HepG2 (cell line): ENCODE measurements around the gene FOXN3. TPM values are rescaled to one million over a fixed set of nuclear protein-coding genes. Genes with fewer than 3 reads are reported as not detected.

Experiments
- BRCA1 ChIP-seq: sonication (generic); formaldehyde crosslinking; IDR thresholded peaks from 2 replicates; pipeline ENCODE4 v1.4.0; 2020; ENCODE audit warnings: missing genetic modification reagents
- CCDC6 ChIP-seq: sonication (generic); formaldehyde crosslinking; IDR thresholded peaks from 2 replicates; pipeline ENCODE4 v1.8.1; 2022; ENCODE audit warnings: mild to moderate bottlenecking, missing genetic modification reagents, moderate library complexity
- ETV5 ChIP-seq: IDR thresholded peaks from 2 replicates; pipeline ENCODE4 v1.6.1; 2018; ENCODE audit warnings: missing biosample characterization, missing genetic modification reagents, inconsistent platforms, borderline replicate concordance
- GTF2F1 ChIP-seq: fragments of 150-350 bp; IDR thresholded peaks from 2 replicates; pipeline ENCODE4 v1.6.1; 2014; ENCODE audit warnings: low read length
- JUNB ChIP-seq: sonication (generic); formaldehyde crosslinking; IDR thresholded peaks from 2 replicates; pipeline ENCODE4 v1.8.0; 2022; ENCODE audit warnings: missing genetic modification reagents, mild to moderate bottlenecking, borderline replicate concordance
- MED13 ChIP-seq: sonication (generic); formaldehyde crosslinking; IDR thresholded peaks from 2 replicates; pipeline ENCODE4 v1.5.0; 2020; ENCODE audit warnings: missing genetic modification reagents
- MEF2D ChIP-seq: sonication (generic); formaldehyde crosslinking; IDR thresholded peaks from 2 replicates; pipeline ENCODE4 v1.5.1; 2020; ENCODE audit warnings: mild to moderate bottlenecking, missing genetic modification reagents
- MIER3 ChIP-seq: IDR thresholded peaks from 2 replicates; pipeline ENCODE4 v1.6.1; 2016; ENCODE audit warnings: missing compliant biosample characterization, borderline replicate concordance
- PHB2 ChIP-seq: fragments of 450-650 bp; IDR thresholded peaks from 2 replicates; pipeline ENCODE4 v1.6.1; 2018; ENCODE audit not compliant: partially characterized antibody
- POLR2A ChIP-seq, 2 experiments: IDR thresholded peaks; 2 replicates each; pipeline ENCODE4 v1.6.1; 2011; ENCODE audit warnings: low read depth in 2 of 2, low read length in 2 of 2, mild to moderate bottlenecking in 1 of 2, moderate library complexity in 1 of 2; ENCODE audit not compliant: insufficient read depth in 1 of 2
- PPARG ChIP-seq: conservative IDR thresholded peaks from 2 replicates; pipeline ENCODE4 v1.6.1; 2016; ENCODE audit warnings: missing biosample characterization, missing genetic modification reagents
- SETDB1 ChIP-seq: sonication (generic); formaldehyde crosslinking; IDR thresholded peaks from 2 replicates; pipeline ENCODE4 v1.5.1; 2020; ENCODE audit warnings: missing genetic modification reagents, mild to moderate bottlenecking, borderline replicate concordance
- SIX1 ChIP-seq: sonication (generic); formaldehyde crosslinking; IDR thresholded peaks from 2 replicates; pipeline ENCODE4 v1.4.0; 2020; ENCODE audit warnings: missing genetic modification reagents, borderline replicate concordance
- SMARCE1 ChIP-seq: fragments of 450-650 bp; IDR thresholded peaks from 2 replicates; pipeline ENCODE4 v1.6.1; 2017; ENCODE audit warnings: borderline replicate concordance
- SMC3 ChIP-seq: IDR thresholded peaks from 2 replicates; pipeline ENCODE4 v1.6.1; 2011; ENCODE audit warnings: low read length, improper control_type of control experiment
- SP4 ChIP-seq: sonication (generic); formaldehyde crosslinking; IDR thresholded peaks from 2 replicates; pipeline ENCODE4 v1.8.1; 2023; ENCODE audit warnings: mild to moderate bottlenecking, missing genetic modification reagents
- ZNF292 ChIP-seq: sonication (generic); formaldehyde crosslinking; IDR thresholded peaks from 2 replicates; pipeline ENCODE4 v1.8.1; 2022; ENCODE audit warnings: mild to moderate bottlenecking, low read depth, missing genetic modification reagents, borderline replicate concordance
- ZNF550 ChIP-seq: sonication (generic); formaldehyde crosslinking; IDR thresholded peaks from 2 replicates; pipeline ENCODE4 v1.4.0; 2020; ENCODE audit warnings: mild to moderate bottlenecking, missing genetic modification reagents, borderline replicate concordance
- ZNF652 ChIP-seq: IDR thresholded peaks from 2 replicates; pipeline ENCODE4 v1.6.1; 2016; ENCODE audit warnings: low read depth, borderline replicate concordance
- ZNF768 ChIP-seq: sonication (generic); formaldehyde crosslinking; IDR thresholded peaks from 2 replicates; pipeline ENCODE4 v1.4.0; 2020; ENCODE audit warnings: missing genetic modification reagents
- polyA plus RNA-seq, 8 experiments: library from polyadenylated mRNA; depleted of rRNA in 3 of 8; stranded (reverse) in 7 of 8; unstranded in 1 of 8; fragments of >200 nt; fragmentation: Illumina TruSeq in 4 of 8; extraction: Trizol in 4 of 8; gene quantifications; 2 replicates each; pipeline versions ENCODE4 v1.2.1 to v1.2.3, GENCODE V29; 2011 to 2016; ENCODE audit warnings: low read depth in 4 of 8, missing spikeins in 1 of 8, mixed read lengths in 1 of 8; ENCODE audit not compliant: insufficient read depth in 1 of 8
- total RNA-seq, 5 experiments: library from RNA; depleted of rRNA; stranded (reverse); fragments of >200 nt; fragmentation: Illumina TruSeq; extraction: Trizol; gene quantifications; 2 replicates each; pipeline ENCODE4 v1.2.3, GENCODE V29; 2016; ENCODE audit warnings: low read depth in 1 of 5
- TF ChIP-seq, protein P1 (sequence below), 2 experiments: sonication (generic) in 1 of 2; formaldehyde crosslinking in 1 of 2; IDR thresholded peaks; 2 replicates each; pipeline versions ENCODE4 v1.5.1 to v1.6.1; 2011 to 2020; ENCODE audit warnings: borderline replicate concordance in 1 of 2, low read depth in 1 of 2, low read length in 1 of 2, mild to moderate bottlenecking in 1 of 2, missing genetic modification reagents in 1 of 2, moderate library complexity in 1 of 2
- TF ChIP-seq, protein P2 (sequence below): sonication (generic); formaldehyde crosslinking; IDR thresholded peaks from 2 replicates; pipeline ENCODE4 v1.4.0; 2020; ENCODE audit warnings: missing genetic modification reagents
- TF ChIP-seq, protein P3 (sequence below): sonication (generic); formaldehyde crosslinking; IDR thresholded peaks from 2 replicates; pipeline ENCODE4 v1.4.0; 2020; ENCODE audit warnings: missing genetic modification reagents

Gene FOXN3
- total and polyA plus RNA-seq, 2 of the 13 experiments (the other 11 are each of a cell fraction or from before 2014, with no cell fraction given) = 32.4 to 70.2 TPM

DNA sequence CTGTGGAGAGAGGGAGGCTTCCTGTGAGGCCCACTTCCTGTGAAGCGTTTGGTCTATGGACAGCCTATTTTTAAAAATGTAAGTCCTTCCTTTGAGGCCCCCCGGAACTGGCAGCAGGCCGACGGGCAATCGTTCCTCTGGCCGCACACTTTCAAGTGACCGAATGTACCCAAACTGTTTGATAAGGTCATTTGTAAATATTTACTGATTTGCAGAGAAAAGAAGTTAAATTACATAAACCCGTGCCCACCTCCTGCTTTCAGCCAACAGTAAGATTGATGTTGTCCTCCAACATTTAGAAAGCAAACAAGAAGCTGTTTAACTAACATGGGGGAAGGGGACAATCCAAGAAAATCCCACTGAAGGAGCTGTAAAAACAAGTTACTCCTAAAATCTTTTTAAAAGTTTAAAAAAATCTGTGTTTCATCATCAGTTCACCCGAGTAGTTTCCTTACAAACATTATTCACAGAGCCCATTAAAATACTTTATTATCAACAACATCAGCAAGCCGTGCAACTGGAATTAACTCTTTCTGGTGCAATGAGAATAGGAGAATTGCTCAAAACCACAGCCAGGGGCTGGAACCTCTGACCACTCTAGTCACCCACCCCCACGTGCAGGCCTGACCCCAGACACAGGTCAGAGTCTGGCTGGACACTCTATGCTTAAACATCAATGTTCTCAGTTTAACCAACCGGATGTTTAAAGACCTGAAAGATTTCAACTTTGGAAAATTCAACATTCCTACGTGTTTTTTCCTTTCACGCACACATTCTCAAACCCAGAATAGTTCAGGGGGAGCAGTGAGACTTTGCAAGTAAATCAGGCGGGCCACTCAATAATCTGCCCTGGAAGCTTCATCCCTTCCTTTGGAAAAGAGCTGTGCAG lies 65.3 kb downstream of the FOXN3 start (continued):
- peak; percentile 75 for TF ChIP-seq PPARG (CRISPR knock-in tag)
- peak; percentile 100 for TF ChIP-seq ETV5
- peak; percentile 97 for TF ChIP-seq ZNF652 (CRISPR knock-in tag)
- no peak for TF ChIP-seq POLR2A (IDR thresholded peaks at IDR 0.05; ENCODE audit: insufficient read depth in 1 of 2, low read depth in 2 of 2, low read length in 2 of 2)
- peak; percentile 69; the same call in 1 of the 2 replicates for TF ChIP-seq JUNB (CRISPR knock-in tag)
- TF ChIP-seq, protein P1, sequence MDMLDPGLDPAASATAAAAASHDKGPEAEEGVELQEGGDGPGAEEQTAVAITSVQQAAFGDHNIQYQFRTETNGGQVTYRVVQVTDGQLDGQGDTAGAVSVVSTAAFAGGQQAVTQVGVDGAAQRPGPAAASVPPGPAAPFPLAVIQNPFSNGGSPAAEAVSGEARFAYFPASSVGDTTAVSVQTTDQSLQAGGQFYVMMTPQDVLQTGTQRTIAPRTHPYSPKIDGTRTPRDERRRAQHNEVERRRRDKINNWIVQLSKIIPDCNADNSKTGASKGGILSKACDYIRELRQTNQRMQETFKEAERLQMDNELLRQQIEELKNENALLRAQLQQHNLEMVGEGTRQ (IDR thresholded peaks at IDR 0.05; ENCODE audit: low read depth, low read length) = peak; percentile 37; the same call in 1 of the 2 replicates
- TF ChIP-seq, protein P1 (CRISPR knock-in tag; IDR thresholded peaks at IDR 0.05; ENCODE audit: borderline replicate concordance) = no peak; the same call in 1 of the 2 replicates
- TF ChIP-seq PHB2 = no peak
- no peak for TF ChIP-seq ZNF768
- TF ChIP-seq MED13 (CRISPR knock-in tag) = peak; percentile 97; the same call in 1 of the 2 replicates
- 0 out of 2 replicates have a peak, but pooled peaks have one; percentile 72 for TF ChIP-seq CCDC6 (CRISPR knock-in tag)
- peak; percentile 70; the same call in 1 of the 2 replicates for TF ChIP-seq MIER3 (CRISPR knock-in tag)
- peak; percentile 17; the same call in 1 of the 2 replicates for TF ChIP-seq SMC3
- no peak for TF ChIP-seq SMARCE1
- no peak for TF ChIP-seq BRCA1 (CRISPR knock-in tag)
- TF ChIP-seq ZNF292 (CRISPR knock-in tag) = peak; percentile 47; the same call in 1 of the 2 replicates
- no peak for TF ChIP-seq SETDB1 (CRISPR knock-in tag)
- no peak for TF ChIP-seq ZNF550
- TF ChIP-seq SP4 (CRISPR knock-in tag) = 0 out of 2 replicates have a peak, but pooled peaks have one; percentile 12
- TF ChIP-seq SIX1 (CRISPR knock-in tag) = peak; percentile 96
- TF ChIP-seq GTF2F1 = no peak
- TF ChIP-seq, protein P2, sequence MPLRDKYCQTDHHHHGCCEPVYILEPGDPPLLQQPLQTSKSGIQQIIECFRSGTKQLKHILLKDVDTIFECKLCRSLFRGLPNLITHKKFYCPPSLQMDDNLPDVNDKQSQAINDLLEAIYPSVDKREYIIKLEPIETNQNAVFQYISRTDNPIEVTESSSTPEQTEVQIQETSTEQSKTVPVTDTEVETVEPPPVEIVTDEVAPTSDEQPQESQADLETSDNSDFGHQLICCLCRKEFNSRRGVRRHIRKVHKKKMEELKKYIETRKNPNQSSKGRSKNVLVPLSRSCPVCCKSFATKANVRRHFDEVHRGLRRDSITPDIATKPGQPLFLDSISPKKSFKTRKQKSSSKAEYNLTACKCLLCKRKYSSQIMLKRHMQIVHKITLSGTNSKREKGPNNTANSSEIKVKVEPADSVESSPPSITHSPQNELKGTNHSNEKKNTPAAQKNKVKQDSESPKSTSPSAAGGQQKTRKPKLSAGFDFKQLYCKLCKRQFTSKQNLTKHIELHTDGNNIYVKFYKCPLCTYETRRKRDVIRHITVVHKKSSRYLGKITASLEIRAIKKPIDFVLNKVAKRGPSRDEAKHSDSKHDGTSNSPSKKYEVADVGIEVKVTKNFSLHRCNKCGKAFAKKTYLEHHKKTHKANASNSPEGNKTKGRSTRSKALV (CRISPR knock-in tag) = no peak
- TF ChIP-seq MEF2D = peak; percentile 99
- TF ChIP-seq, protein P3, sequence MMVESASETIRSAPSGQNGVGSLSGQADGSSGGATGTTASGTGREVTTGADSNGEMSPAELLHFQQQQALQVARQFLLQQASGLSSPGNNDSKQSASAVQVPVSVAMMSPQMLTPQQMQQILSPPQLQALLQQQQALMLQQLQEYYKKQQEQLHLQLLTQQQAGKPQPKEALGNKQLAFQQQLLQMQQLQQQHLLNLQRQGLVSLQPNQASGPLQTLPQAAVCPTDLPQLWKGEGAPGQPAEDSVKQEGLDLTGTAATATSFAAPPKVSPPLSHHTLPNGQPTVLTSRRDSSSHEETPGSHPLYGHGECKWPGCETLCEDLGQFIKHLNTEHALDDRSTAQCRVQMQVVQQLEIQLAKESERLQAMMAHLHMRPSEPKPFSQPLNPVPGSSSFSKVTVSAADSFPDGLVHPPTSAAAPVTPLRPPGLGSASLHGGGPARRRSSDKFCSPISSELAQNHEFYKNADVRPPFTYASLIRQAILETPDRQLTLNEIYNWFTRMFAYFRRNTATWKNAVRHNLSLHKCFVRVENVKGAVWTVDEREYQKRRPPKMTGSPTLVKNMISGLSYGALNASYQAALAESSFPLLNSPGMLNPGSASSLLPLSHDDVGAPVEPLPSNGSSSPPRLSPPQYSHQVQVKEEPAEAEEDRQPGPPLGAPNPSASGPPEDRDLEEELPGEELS (CRISPR knock-in tag) = peak; percentile 96
